H9 (cell line): ENCODE measurements around the gene MGAT5. TPM values are rescaled to one million over a fixed set of nuclear protein-coding genes. Genes with fewer than 3 reads are reported as not detected.

ENCODE experiments used
- DNase-seq: peaks from one replicate; pipeline ENCODE4 v3.0.0-alpha.2; 2017
- H2AFZ ChIP-seq: one replicate; pipeline ENCODE4 v1.6.1; 2013; ENCODE audit warnings: mild to moderate bottlenecking, low read length, control low read depth, moderate library complexity
- H2AK5ac ChIP-seq: 2 replicates; pipeline ENCODE4 v1.6.1; 2013; ENCODE audit warnings: low read length, control low read depth, mixed read lengths; ENCODE audit not compliant: insufficient read length
- H2BK120ac ChIP-seq: one replicate; pipeline ENCODE4 v1.6.1; 2013; ENCODE audit warnings: low read depth, mild to moderate bottlenecking, low read length, control low read depth, inconsistent platforms; ENCODE audit not compliant: poor library complexity, severe bottlenecking
- H2BK12ac ChIP-seq: 2 replicates; pipeline ENCODE4 v1.6.1; 2013; ENCODE audit warnings: low read length, control low read depth, mixed read lengths, low read depth; ENCODE audit not compliant: insufficient read length
- H2BK15ac ChIP-seq: 2 replicates; pipeline ENCODE4 v1.6.1; 2013; ENCODE audit warnings: low read depth, low read length, control low read depth
- H2BK20ac ChIP-seq: one replicate; pipeline ENCODE4 v1.6.1; 2013; ENCODE audit warnings: low read depth, mild to moderate bottlenecking, low read length, control low read depth, inconsistent platforms; ENCODE audit not compliant: poor library complexity, severe bottlenecking
- H2BK5ac ChIP-seq: 2 replicates; pipeline ENCODE4 v1.6.1; 2013; ENCODE audit warnings: low read length, control low read depth, mixed read lengths; ENCODE audit not compliant: insufficient read length
- H3K14ac ChIP-seq: 2 replicates; pipeline ENCODE4 v1.6.1; 2013; ENCODE audit warnings: low read length, control low read depth; ENCODE audit not compliant: insufficient read depth
- H3K18ac ChIP-seq: 2 replicates; pipeline ENCODE4 v1.6.1; 2013; ENCODE audit warnings: low read depth, mild to moderate bottlenecking, mixed read lengths, low read length, control low read depth; ENCODE audit not compliant: insufficient read length
- H3K23ac ChIP-seq: 2 replicates; pipeline ENCODE4 v1.6.1; 2013; ENCODE audit warnings: low read length, control low read depth, mixed read lengths, low read depth; ENCODE audit not compliant: insufficient read length
- H3K23me2 ChIP-seq: 2 replicates; pipeline ENCODE4 v1.6.1; 2013; ENCODE audit warnings: low read depth, mild to moderate bottlenecking, mixed read lengths, low read length, control low read depth; ENCODE audit not compliant: insufficient read length, poor library complexity, severe bottlenecking
- H3K27ac ChIP-seq: 2 replicates; pipeline ENCODE4 v1.5.1; 2013; ENCODE audit warnings: low read length, control low read depth, mixed read lengths, low read depth; ENCODE audit not compliant: insufficient read length
- H3K27me3 ChIP-seq: 2 replicates; pipeline ENCODE4 v1.6.1; 2013; ENCODE audit warnings: low read length, control low read depth, inconsistent platforms; ENCODE audit not compliant: insufficient read depth
- H3K4ac ChIP-seq: 2 replicates; pipeline ENCODE4 v1.6.1; 2013; ENCODE audit warnings: low read depth, mild to moderate bottlenecking, control low read depth, inconsistent platforms, low read length, moderate library complexity
- H3K4me1 ChIP-seq: 2 replicates; pipeline ENCODE4 v1.6.1; 2013; ENCODE audit warnings: low read length, control low read depth, inconsistent platforms; ENCODE audit not compliant: insufficient read depth
- H3K4me2 ChIP-seq: 2 replicates; pipeline ENCODE4 v1.6.1; 2013; ENCODE audit warnings: low read length, control low read depth, mixed read lengths; ENCODE audit not compliant: insufficient read length, insufficient read depth
- H3K56ac ChIP-seq: 2 replicates; pipeline ENCODE4 v1.6.1; 2013; ENCODE audit warnings: low read depth, mild to moderate bottlenecking, mixed read lengths, low read length, control low read depth; ENCODE audit not compliant: insufficient read length
- H3K79me1 ChIP-seq: 2 replicates; pipeline ENCODE4 v1.6.1; 2013; ENCODE audit warnings: low read depth, mild to moderate bottlenecking, moderate library complexity, low read length, control low read depth, inconsistent platforms; ENCODE audit not compliant: insufficient read depth, poor library complexity, severe bottlenecking
- H3K79me2 ChIP-seq: 2 replicates; pipeline ENCODE4 v1.6.1; 2013; ENCODE audit warnings: low read length, control low read depth, inconsistent platforms; ENCODE audit not compliant: insufficient read depth
- H3K9ac ChIP-seq: 2 replicates; pipeline ENCODE4 v1.6.1; 2013; ENCODE audit warnings: low read length, control low read depth, mixed read lengths; ENCODE audit not compliant: insufficient read length; ENCODE audit errors: extremely low read depth
- H3K9me3 ChIP-seq: one replicate; pipeline ENCODE4 v1.6.1; 2013; ENCODE audit warnings: low read depth, low read length, inconsistent platforms; ENCODE audit not compliant: control insufficient read depth
- H3T11ph ChIP-seq: one replicate; pipeline ENCODE4 v1.6.1; 2013; ENCODE audit warnings: mild to moderate bottlenecking, low read length, control low read depth, inconsistent platforms
- H4K20me1 ChIP-seq: one replicate; pipeline ENCODE4 v1.6.1; 2013; ENCODE audit not compliant: control insufficient read depth, insufficient read length, insufficient read depth
- H4K5ac ChIP-seq: 2 replicates; pipeline ENCODE4 v1.6.1; 2013; ENCODE audit warnings: low read depth, mild to moderate bottlenecking, mixed read lengths, low read length, control low read depth; ENCODE audit not compliant: insufficient read length
- H4K8ac ChIP-seq: replicated peaks from 2 replicates; pipeline ENCODE4 v1.6.1; 2013; ENCODE audit warnings: low read length, control low read depth, mixed read lengths, low read depth; ENCODE audit not compliant: insufficient read length
- H4K91ac ChIP-seq: 2 replicates; pipeline ENCODE4 v1.6.1; 2013; ENCODE audit warnings: low read depth, mild to moderate bottlenecking, moderate library complexity, mixed read lengths, low read length, control low read depth; ENCODE audit not compliant: insufficient read length
- H3K27ac Mint-ChIP-seq, 3 experiments: 2 replicates in 2 of 3; 3 replicates in 1 of 3; pipeline ENCODE4 v1.8.0; 2020 to 2021; ENCODE audit warnings: mixed read lengths in 3 of 3, mild to moderate bottlenecking in 1 of 3, moderate library complexity in 1 of 3
- H3K27me3 Mint-ChIP-seq: 2 replicates; pipeline ENCODE4 v1.8.0; 2021; ENCODE audit warnings: low read depth, mild to moderate bottlenecking, moderate library complexity, mixed read lengths
- H3K36me3 Mint-ChIP-seq, 3 experiments: 2 replicates in 2 of 3; 3 replicates in 1 of 3; pipeline ENCODE4 v1.8.0; 2020 to 2021; ENCODE audit warnings: low read depth in 3 of 3, mixed read lengths in 3 of 3; ENCODE audit not compliant: insufficient read depth in 1 of 3
- H3K4me1 Mint-ChIP-seq, 2 experiments: 2 replicates each; pipeline ENCODE4 v1.8.0; 2020; ENCODE audit warnings: mixed read lengths in 2 of 2
- H3K4me3 Mint-ChIP-seq, 2 experiments: 2 replicates in 1 of 2; 3 replicates in 1 of 2; pipeline ENCODE4 v1.8.0; 2020 to 2021; ENCODE audit warnings: mild to moderate bottlenecking in 2 of 2, mixed read lengths in 2 of 2, moderate library complexity in 1 of 2
- H3K9me3 Mint-ChIP-seq, 2 experiments: 2 replicates in 1 of 2; 3 replicates in 1 of 2; pipeline ENCODE4 v1.8.0; 2020; ENCODE audit warnings: mild to moderate bottlenecking in 2 of 2, mixed read lengths in 2 of 2, moderate library complexity in 1 of 2
- CTCF ChIP-seq: fragments of 200-600 bp; sonication (generic); conservative IDR thresholded peaks from 3 replicates; pipeline ENCODE4 v1.8.0; 2021; ENCODE audit warnings: antibody characterized with exemption, mild to moderate bottlenecking
- WGBS: extraction: QIAGEN DNeasy Blood & Tissue Kit; methylation state at CpG from one replicate; pipeline ENCODE4 v1.1.7; 2013; ENCODE audit warnings: missing lambda C conversion rate, low lambda C conversion rate, mixed read lengths; ENCODE audit not compliant: insufficient read length; ENCODE audit errors: extremely low coverage; 5-methylcytosine and 5-hydroxymethylcytosine counted together
- total RNA-seq: library from RNA; stranded (reverse); gene quantifications from 2 replicates; pipeline ENCODE4 v1.2.1, GENCODE V29; 2021

The MGAT5 gene
- total RNA-seq, 1 experiment from 2014 or later = 25.7 TPM

- H3K27me3 ChIP-seq = no peaks in the 10 kb centered on the region
- H3K79me1 ChIP-seq = no peaks in the 10 kb centered on the region
- Mint-ChIP-seq H3K36me3 (no peaks in the 10 kb centered on the region; a peak in 2 of 7 replicates), H3K4me1 (peaks cover 2 to 4% of the 10 kb centered on the region in 2 experiments; a peak in 1 of 4 replicates), H3K4me3 (no peak overlapping the region), H3K27ac (no peak overlapping the region), H3K9me3 (peaks cover 0 to 8% of the 10 kb centered on the region in 2 experiments; a peak in 1 of 5 replicates), H3K27me3 (peaks cover 3% of the 10 kb centered on the region)
- H2BK12ac ChIP-seq = no peak overlapping the region
- no peak overlapping the region for H2AK5ac ChIP-seq
- no peak overlapping the region for H4K91ac ChIP-seq
- H3K56ac ChIP-seq = no peak overlapping the region
- no peaks in the 10 kb centered on the region for H3K4me1 ChIP-seq
- no CpG with 5 or more reads among the region's 12 CpGs for WGBS
- H3K4me2 ChIP-seq = no peak overlapping the region
- H3K9ac ChIP-seq = no peak overlapping the region
- no peak overlapping the region for H4K5ac ChIP-seq
- no peak overlapping the region for H3K4ac ChIP-seq
- no peak overlapping the region for H2BK20ac ChIP-seq
- H3K23me2 ChIP-seq = no peaks in the 10 kb centered on the region
- no peaks in the 10 kb centered on the region for H4K20me1 ChIP-seq
- no peaks in the 10 kb centered on the region for H3K9me3 ChIP-seq
- no peak overlapping the region for H2BK15ac ChIP-seq
- no peak overlapping the region for H2AFZ ChIP-seq
- no peaks in the 10 kb centered on the region for H3K79me2 ChIP-seq
- no peak overlapping the region for H3K18ac ChIP-seq
- TF ChIP-seq CTCF = no peak
- H3K23ac ChIP-seq = no peak overlapping the region
- H3T11ph ChIP-seq = no peak overlapping the region
- H2BK120ac ChIP-seq = no peak overlapping the region
- no peak for DNase-seq
- no peak overlapping the region for H3K14ac ChIP-seq
- no peak overlapping the region for H4K8ac ChIP-seq
- no peak overlapping the region for H2BK5ac ChIP-seq
- no peak overlapping the region for H3K27ac ChIP-seq
Measured at GRCh38 chr2:134468776-134469175, 214.9 kb downstream of the MGAT5 start.
